ENCODE results near the gene PTGDR2.

- TF ChIP-seq EZH2 (IDR thresholded peaks at IDR 0.05; ENCODE audit: insufficient read depth, low read length) (no peak), CTCF (IDR thresholded peaks at IDR 0.05; ENCODE audit: insufficient read depth, low read depth, low read length) (no peak)
Measured at GRCh38 chr11:60872124-60872960, 16.6 kb upstream of the PTGDR2 start.
